Esophagus squamous epithelium (tissue), 4 donors: ENCODE measurements around the gene PDZD7.

Experiments used
- CTCF ChIP-seq, 6 experiments: fragments of 450-650 bp in 4 of 6; fragments of 200-600 bp in 2 of 6; sonication (generic) in 2 of 6; IDR thresholded peaks; one replicate each; pipeline ENCODE4 v1.5.1; 2016 to 2019; ENCODE audit warnings: antibody characterized with exemption in 6 of 6, mild to moderate bottlenecking in 4 of 6, moderate library complexity in 4 of 6
- POLR2A ChIP-seq, 4 donors: fragments of 450-650 bp; IDR thresholded peaks; one replicate each; pipeline ENCODE4 v1.6.1; 2017; ENCODE audit warnings: antibody characterized with exemption in 4 of 4, mild to moderate bottlenecking in 4 of 4, moderate library complexity in 3 of 4

GRCh38 chr10:100988166-100988565 lies 42.8 kb downstream of the PDZD7 start:
- TF ChIP-seq CTCF (IDR thresholded peaks at IDR 0.05) (no peak), POLR2A (IDR thresholded peaks at IDR 0.05) (no peak)
